Heart left ventricle (tissue), 16 donors: ENCODE measurements around the gene TLE2. TPM values are rescaled to one million over a fixed set of nuclear protein-coding genes. Genes with fewer than 3 reads are reported as not detected.
A peak's percentile ranks its signal among the peaks of the same experiment; 100 is the strongest.

ENCODE experiments used
- ATAC-seq, 4 donors: fragments of 200-7000 bp; cut with Tn5 transposase; one replicate each; pipeline ENCODE4 v1.9.1; 2020 to 2022; ENCODE audit warnings: moderate library complexity in 4 of 4, mild to moderate bottlenecking in 3 of 4, moderate number of reproducible peaks in 1 of 4
- DNase-seq, 5 donors: peaks; one replicate each; pipeline ENCODE4 v3.0.0-alpha.2; 2020
- H3K27ac ChIP-seq, 12 donors: fragments of 200-600 bp; sonication (generic) in 4 of 12; one replicate each; pipeline versions ENCODE4 v1.5.0 to v1.8.0; 2016 to 2022; ENCODE audit warnings: mild to moderate bottlenecking in 2 of 12
- H3K27me3 ChIP-seq, 9 donors: fragments of 200-600 bp; sonication (generic) in 2 of 9; one replicate each; pipeline versions ENCODE4 v1.5.1 to v1.8.0; 2016 to 2022; ENCODE audit warnings: mild to moderate bottlenecking in 3 of 9
- H3K36me3 ChIP-seq, 9 donors: fragments of 200-600 bp; sonication (generic) in 2 of 9; one replicate each; pipeline versions ENCODE4 v1.5.0 to v1.8.0; 2018 to 2022; ENCODE audit warnings: mild to moderate bottlenecking in 2 of 9
- H3K4me1 ChIP-seq, 12 donors: fragments of 200-600 bp; sonication (generic) in 4 of 12; one replicate each; pipeline versions ENCODE4 v1.5.0 to v1.8.0; 2016 to 2022; ENCODE audit warnings: mild to moderate bottlenecking in 3 of 12
- H3K4me3 ChIP-seq, 12 donors: fragments of 200-600 bp; sonication (generic) in 4 of 12; one replicate each; pipeline versions ENCODE4 v1.5.0 to v1.8.0; 2017 to 2022; ENCODE audit warnings: mild to moderate bottlenecking in 9 of 12, moderate library complexity in 4 of 12
- H3K9me3 ChIP-seq, 12 donors: fragments of 200-600 bp; sonication (generic) in 4 of 12; one replicate each; pipeline versions ENCODE4 v1.5.0 to v1.8.0; 2016 to 2022; ENCODE audit warnings: mild to moderate bottlenecking in 1 of 12
- CTCF ChIP-seq, 12 donors: fragments of 200-600 bp; sonication (generic) in 4 of 12; IDR thresholded peaks; one replicate each; pipeline versions ENCODE4 v1.5.0 to v1.8.0; 2018 to 2022; ENCODE audit warnings: antibody characterized with exemption in 12 of 12, mild to moderate bottlenecking in 5 of 12
- POLR2A ChIP-seq, 2 donors: fragments of 450-650 bp; IDR thresholded peaks; one replicate each; pipeline ENCODE4 v1.6.1; 2017; ENCODE audit warnings: antibody characterized with exemption in 2 of 2, mild to moderate bottlenecking in 2 of 2, moderate library complexity in 2 of 2
- WGBS, 4 donors: extraction: QIAGEN DNeasy Blood & Tissue Kit in 2 of 4; methylation state at CpG; one replicate each; pipeline versions ENCODE4 v1.1.5 to v1.1.7; 2013 to 2018; 5-methylcytosine and 5-hydroxymethylcytosine counted together
- intact Hi-C, 10 donors: fragments of 100-400 bp; cut with DNase I; formaldehyde crosslinking; loops; one replicate each; pipeline versions ENCODE4 v1.11.1 to v1.14.2; 2022
- polyA plus RNA-seq, 2 donors: library from polyadenylated mRNA; stranded (reverse); fragments of 200-250 nt; gene quantifications; one replicate each; pipeline ENCODE4 v1.2.3, GENCODE V29; 2013
- total RNA-seq, 9 donors: library from RNA; depleted of rRNA in 2 of 9; stranded (reverse); fragments of >200 nt in 2 of 9; fragmentation: NEBNext Ultra II Directional in 3 of 9; extraction: Animal tissue kit (Norgen Biotek cat#: 25700) in 3 of 9; gene quantifications; one replicate each; pipeline versions ENCODE4 v1.1.0 to v1.2.4, GENCODE V29; 2016 to 2023
- donor health status: ischemic (EF 13 %, LVEDD 7.1; RV severe dilation, severe dysfunction).
- donor health status: healthy with polysubstance abuse.
- donor health status: DM: no; HTN: yes; CAD: no.
- donor health status: DM: no; HTN: no; CAD: no.
- donor health status: ischemic (EF 25% LVEDD 6.9; RV normal size, moderate dysfunction).
- donor health status: ischemic (EF 25% LVEDD 5.7; RV mildly dilated, moderate dysfunction).
- donor health status: healthy.
- donor health status: DM: yes; HTN: yes; CAD: no.
- donor health status: ischemic (EF 35%, LVEDD 5.7; RV mildly dilated, moderate dysfunction).
- donor health status: nonischemic (EF 11% LVEDD 7.7; RV severe dilation, severe dysfunction).
- donor health status: DM: yes; HTN: yes; CAD: no.
- donor health status: PGD.
- donor health status: ischemic (EF 29% LVEDD 5.4; RV normal size, mild dysfunction).
- donor health status: nonischemic (EF 23%, LVEDD 6.1; RV moderate dilation, normal function).

TLE2 gene
- total and polyA plus RNA-seq, 11 donors = 34.6 to 75.1 (median 40.5) TPM

DNA sequence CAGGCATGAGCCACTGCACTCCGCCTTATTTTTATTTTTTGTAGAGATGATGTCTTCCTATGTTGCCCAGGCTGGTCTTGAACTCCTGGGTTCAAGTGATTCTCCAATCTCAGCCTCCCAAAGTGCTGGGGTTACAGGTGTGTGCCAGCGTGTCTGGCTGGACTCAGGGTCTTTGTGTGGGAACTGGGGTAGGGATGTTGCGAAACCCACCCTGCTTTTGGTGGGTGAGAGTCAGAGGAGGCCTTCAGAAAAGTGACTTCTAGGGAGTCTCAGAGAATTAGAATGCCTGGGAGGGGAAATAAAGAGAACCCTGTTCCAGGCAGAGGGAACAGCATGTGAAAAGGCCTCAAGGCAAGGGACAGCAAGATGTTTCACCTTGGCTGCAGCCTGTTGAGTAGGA lies 20.0 kb upstream of the TLE2 start:
- DNase-seq = no peak
- H3K27me3 ChIP-seq = peaks cover 0 to 2% (median 0%) of the 10 kb centered on the region in 9 donors
- H3K27ac ChIP-seq = no peak overlapping the region
- TF ChIP-seq POLR2A (IDR thresholded peaks at IDR 0.05) = no peak
- TF ChIP-seq CTCF (IDR thresholded peaks at IDR 0.05) = no peak
- H3K4me3 ChIP-seq = no peak overlapping the region
- ATAC-seq = no peak
- peaks cover 0 to 19% (median 12%) of the 10 kb centered on the region in 9 donors for H3K36me3 ChIP-seq
- 95 to 100% (median 98%) methylated on average over 3 of the region's 3 CpGs for WGBS, 4 donors
- H3K4me1 ChIP-seq = peaks cover 0 to 13% (median 7%) of the 10 kb centered on the region in 12 donors
- intact Hi-C loops = no loop called here
- H3K9me3 ChIP-seq = no peaks in the 10 kb centered on the region

DNA sequence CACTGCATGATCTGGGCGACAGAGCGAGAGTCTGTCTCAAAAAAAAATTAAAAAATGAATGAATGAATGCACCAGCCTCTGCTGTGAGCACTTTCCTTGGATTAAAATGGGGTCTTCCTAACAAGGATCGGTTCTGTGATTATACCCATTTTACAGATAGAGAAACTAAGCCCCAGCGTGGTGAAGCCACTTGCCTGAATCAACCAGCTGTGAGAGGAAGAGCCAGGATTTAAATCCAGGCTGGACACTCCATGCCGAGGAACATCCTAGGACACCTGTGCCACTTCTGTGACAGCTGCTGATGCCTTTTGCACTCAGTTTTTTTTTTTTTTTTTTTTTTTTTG lies 19.1 kb upstream of the TLE2 start:
- TF ChIP-seq CTCF (IDR thresholded peaks at IDR 0.05) = no peak
- TF ChIP-seq POLR2A (IDR thresholded peaks at IDR 0.05) = no peak
- Histone ChIP-seq H3K27me3 (peaks cover 0 to 2% (median 0%) of the 10 kb centered on the region in 9 donors), H3K9me3 (no peaks in the 10 kb centered on the region), H3K4me1 (peaks cover 0 to 13% (median 7%) of the 10 kb centered on the region in 12 donors), H3K36me3 (peaks cover 0 to 10% (median 3%) of the 10 kb centered on the region in 9 donors), H3K4me3 (peak overlapping the region in 5 of 12 donors; percentile 25 to 65 (median 54)), H3K27ac (peak overlapping the region in 1 of 12 donors; percentile 90)
- ATAC-seq = no peak
- DNase-seq = no peak
- intact Hi-C loops = no loop called here
- 88 to 93% (median 91%) methylated on average over 5 of the region's 5 CpGs for WGBS, 4 donors

GRCh38 chr19:3047496-3048189 lies 18.6 kb upstream of the TLE2 start:
- no peak for TF ChIP-seq CTCF (IDR thresholded peaks at IDR 0.05)
- TF ChIP-seq POLR2A (IDR thresholded peaks at IDR 0.05) = peak in 1 of 2 donors; percentile 34
- Histone ChIP-seq H3K27me3 (peaks cover 0 to 2% (median 0%) of the 10 kb centered on the region in 9 donors), H3K36me3 (peaks cover 0 to 4% (median 0%) of the 10 kb centered on the region in 9 donors), H3K4me3 (peak overlapping the region in 11 of 12 donors; percentile 24 to 65 (median 52)), H3K27ac (peak overlapping the region in 10 of 12 donors; percentile 6 to 90 (median 60)), H3K4me1 (peaks cover 0 to 16% (median 7%) of the 10 kb centered on the region in 12 donors), H3K9me3 (no peaks in the 10 kb centered on the region)
- DNase-seq (peak; percentile 59 to 91 (median 79)), ATAC-seq (peak; percentile 61 to 72 (median 70))
- intact Hi-C loops = no loop called here
- WGBS, 4 donors = 15 to 19% (median 16%) methylated on average over 28 of the region's 28 CpGs

DNA sequence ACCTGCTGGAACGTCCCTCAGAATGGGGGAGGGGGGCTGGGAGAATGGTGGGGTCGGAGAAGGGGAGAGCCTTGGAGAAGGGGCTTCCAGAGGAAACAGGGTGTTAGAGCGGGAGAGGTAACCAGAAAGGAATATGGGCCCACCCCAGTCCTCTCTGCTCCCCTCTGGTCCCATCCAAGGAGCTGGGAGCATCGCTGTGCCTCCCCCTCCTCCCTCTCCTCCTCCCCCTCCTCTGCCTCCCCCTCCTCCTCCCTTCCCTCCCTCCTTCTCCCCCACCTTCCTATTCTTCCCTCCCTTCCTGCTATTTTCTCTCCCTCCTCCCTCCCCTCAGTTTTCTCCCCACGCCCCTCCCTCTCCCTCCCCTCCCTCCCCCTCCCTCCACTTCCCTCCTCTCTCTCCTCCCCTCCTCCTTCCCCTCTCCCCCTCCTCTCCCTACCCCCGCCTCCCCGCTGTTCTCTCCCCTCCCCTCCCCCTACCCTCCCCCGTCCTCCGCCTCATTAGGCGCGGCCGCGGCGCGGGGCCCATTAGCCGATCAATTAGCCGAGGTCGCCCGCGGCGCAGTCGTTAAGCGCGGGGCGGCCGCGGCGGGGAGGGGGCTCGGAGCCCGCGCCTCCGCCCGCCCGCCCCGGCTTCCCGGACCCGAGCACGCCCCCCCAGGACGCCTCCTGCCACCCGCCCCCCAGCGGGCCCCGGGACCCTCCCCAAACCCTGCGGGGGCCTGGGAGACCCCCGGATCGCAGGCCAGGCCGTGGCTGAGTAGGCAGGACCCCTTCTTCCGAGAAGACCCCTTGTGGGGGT lies 17.8 kb upstream of the TLE2 start:
- peak in 1 of 4 donors; percentile 25 for ATAC-seq
- H3K4me1 ChIP-seq = peaks cover 0 to 20% (median 7%) of the 10 kb centered on the region in 12 donors
- WGBS, 4 donors = 4 to 32% (median 12%) methylated on average over 7 to 46 of the region's 47 CpGs
- no peaks in the 10 kb centered on the region for H3K9me3 ChIP-seq
- DNase-seq = peak in 1 of 5 donors; percentile 61
- H3K27me3 ChIP-seq = peaks cover 0 to 2% (median 0%) of the 10 kb centered on the region in 9 donors
- peak overlapping the region in 10 of 12 donors; percentile 6 to 90 (median 60) for H3K27ac ChIP-seq
- H3K36me3 ChIP-seq = no peaks in the 10 kb centered on the region
- peak overlapping the region in 11 of 12 donors; percentile 24 to 65 (median 52) for H3K4me3 ChIP-seq
- intact Hi-C loops = no loop called here
- TF ChIP-seq POLR2A (IDR thresholded peaks at IDR 0.05) = no peak
- no peak for TF ChIP-seq CTCF (IDR thresholded peaks at IDR 0.05)
